ENCODE data around the gene PLCB1.
"Not testable (repeated sequence)": the region's sequence is repeated elsewhere in the genome, so short reads cannot be mapped to it uniquely, and the experiment has no call there.

Gene PLCB1

GRCh38 chr20:8640461-8640860 lies 508.4 kb downstream of the PLCB1 start:
- peak; percentile 50 for DNase-seq

- no peak for DNase-seq
Measured at GRCh38 chr20:8642247-8642646, 510.2 kb downstream of the PLCB1 start.

GRCh38 chr20:8644468-8644867 lies 512.4 kb downstream of the PLCB1 start:
- not testable (repeated sequence) for DNase-seq

- DNase-seq, result no peak
Measured at GRCh38 chr20:8645326-8645725, 513.3 kb downstream of the PLCB1 start.

- no peak for DNase-seq
Measured at GRCh38 chr20:8646033-8646441, 514.0 kb downstream of the PLCB1 start.

- DNase-seq, result peak; percentile 56
Measured at GRCh38 chr20:8646716-8647115, 514.6 kb downstream of the PLCB1 start.

- no peak for DNase-seq
Measured at GRCh38 chr20:8647961-8648441, 515.9 kb downstream of the PLCB1 start.

GRCh38 chr20:8648466-8648865 lies 516.4 kb downstream of the PLCB1 start:
- no peak for DNase-seq

- no peak for DNase-seq
Measured at GRCh38 chr20:8652396-8652795, 520.3 kb downstream of the PLCB1 start.

GRCh38 chr20:8654486-8654885 lies 522.4 kb downstream of the PLCB1 start:
- DNase-seq, result no peak

- no peak for DNase-seq
Measured at GRCh38 chr20:8656335-8656734, 524.3 kb downstream of the PLCB1 start.

- no peak for DNase-seq
Measured at GRCh38 chr20:8657664-8658063, 525.6 kb downstream of the PLCB1 start.

GRCh38 chr20:8658103-8658502 lies 526.0 kb downstream of the PLCB1 start:
- DNase-seq, result no peak

GRCh38 chr20:8661229-8661952 lies 529.3 kb downstream of the PLCB1 start:
- no peak for DNase-seq

GRCh38 chr20:8662433-8662954 lies 530.4 kb downstream of the PLCB1 start:
- DNase-seq, result no peak

- DNase-seq, result no peak
Measured at GRCh38 chr20:8663424-8663823, 531.4 kb downstream of the PLCB1 start.

- DNase-seq, result no peak
Measured at GRCh38 chr20:8664778-8665177, 532.7 kb downstream of the PLCB1 start.

GRCh38 chr20:8667306-8667705 lies 535.2 kb downstream of the PLCB1 start:
- no peak for DNase-seq

- DNase-seq, result no peak
Measured at GRCh38 chr20:8670207-8670892, 538.3 kb downstream of the PLCB1 start.

GRCh38 chr20:8670893-8671215 lies 538.8 kb downstream of the PLCB1 start:
- no peak for DNase-seq

- no peak for DNase-seq
Measured at GRCh38 chr20:8671370-8671961, 539.4 kb downstream of the PLCB1 start.

GRCh38 chr20:8673116-8673515 lies 541.0 kb downstream of the PLCB1 start:
- DNase-seq, result no peak

- no peak for DNase-seq
Measured at GRCh38 chr20:8675896-8676295, 543.8 kb downstream of the PLCB1 start.
